ENCODE data around the gene BTBD19. TPM values are rescaled to one million over a fixed set of nuclear protein-coding genes. Genes with fewer than 3 reads are reported as not detected.

BTBD19 gene
- total and polyA plus RNA-seq, 9 of the 15 experiments (the other 6 are each of a cell fraction or from before 2014, with no cell fraction given) = 0.22 to 2.0 (median 0.95) TPM

DNA sequence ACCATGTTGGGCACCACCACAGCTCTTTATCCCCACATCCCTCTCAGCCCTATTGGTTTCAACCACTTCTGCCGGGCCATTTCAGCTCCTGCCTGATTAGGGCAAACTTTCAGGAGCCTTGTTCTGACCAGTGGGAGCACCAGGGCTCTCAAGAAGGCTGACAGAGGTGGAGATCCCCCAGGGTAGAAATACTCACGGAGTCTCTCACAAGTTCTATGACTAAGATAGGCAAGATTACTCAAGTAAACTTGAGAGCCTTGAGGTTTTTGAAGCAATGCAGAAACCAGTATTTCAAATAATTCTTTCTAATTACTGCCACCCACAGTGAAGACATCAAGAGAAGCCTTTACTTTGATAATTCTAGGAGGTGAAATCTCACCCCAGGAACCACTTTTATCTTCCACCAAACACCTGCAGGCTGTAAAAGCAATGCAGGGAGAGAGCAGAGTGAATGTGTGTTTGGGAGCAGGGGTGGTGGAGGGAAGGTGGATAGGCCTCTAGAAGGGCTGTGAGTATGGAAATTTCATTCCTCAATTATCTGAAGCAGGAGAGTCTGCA lies 41.3 kb downstream of the BTBD19 start:
- no peaks in the 10 kb centered on the region for H3K27me3 ChIP-seq (ENCODE audit: control insufficient read depth in 2 of 2, insufficient read depth in 2 of 2, low read length in 2 of 2)
- no peaks in the 10 kb centered on the region for H3K79me2 ChIP-seq (ENCODE audit: control insufficient read depth, insufficient read depth, low read length)
- TF ChIP-seq TCF3 (CRISPR knock-in tag; IDR thresholded peaks at IDR 0.05) (peak; percentile 41), HDAC3 (IDR thresholded peaks at IDR 0.05; ENCODE audit: borderline replicate concordance, partially characterized antibody) (no peak)
- no peak overlapping the region for H3K27ac ChIP-seq (ENCODE audit: extremely low read depth, low read depth, low read length)
- intact Hi-C loops (cut with micrococcal nuclease) = no loop called here
- DNase-seq (ENCODE audit: extremely low read depth in 1 of 4, low spot score in 3 of 4) (no peak), FAIRE-seq (no peak), ATAC-seq (no peak)
- H3K36me3 ChIP-seq (ENCODE audit: control insufficient read depth, insufficient read depth, low read length) = peaks cover 27% of the 10 kb centered on the region; the same call in 2 of the 3 replicates
- ChIA-PET POLR2A (interaction anchor here (0.6 to 4.1 kb wide), 2 partner anchors 31 to 239 kb away, joined by 4 to 16 read pairs; no protein-coding TSS in a partner anchor), CTCF (ENCODE audit: low intra/inter-chr PET ratio) (no interaction called here)
- H3K9me3 ChIP-seq (replicated peaks; ENCODE audit: control insufficient read depth, insufficient read depth, low read depth, low read length) = no peaks in the 10 kb centered on the region
- no TSS peak for BruUV-seq (replicated peaks)
- H3K4me2 ChIP-seq (ENCODE audit: insufficient read depth, low read length) = no peak overlapping the region
- no peaks in the 10 kb centered on the region for H3K9me1 ChIP-seq (ENCODE audit: control insufficient read depth, insufficient read depth, low read length)
- no peak overlapping the region for H3K4me3 ChIP-seq
- in situ Hi-C loops (cut with MboI) = no loop called here
- H4K20me1 ChIP-seq (replicated peaks; ENCODE audit: control insufficient read depth, insufficient read depth, low read length) = no peaks in the 10 kb centered on the region
- WGBS (ENCODE audit: insufficient coverage, low coverage, missing lambda C conversion rate) = 59% methylated on average over 2 of the region's 2 CpGs
- no peak overlapping the region for H2AFZ ChIP-seq (ENCODE audit: low read depth, low read length)
- H3K9ac ChIP-seq (ENCODE audit: insufficient read depth in 1 of 2, low read depth in 2 of 2, low read length in 2 of 2) = no peak overlapping the region; a peak in 1 of 4 replicates
- H3K4me1 ChIP-seq (replicated peaks in 1 of 2; ENCODE audit: control insufficient read depth in 2 of 2, insufficient read depth in 2 of 2, low read length in 2 of 2) = no peaks in the 10 kb centered on the region

DNA sequence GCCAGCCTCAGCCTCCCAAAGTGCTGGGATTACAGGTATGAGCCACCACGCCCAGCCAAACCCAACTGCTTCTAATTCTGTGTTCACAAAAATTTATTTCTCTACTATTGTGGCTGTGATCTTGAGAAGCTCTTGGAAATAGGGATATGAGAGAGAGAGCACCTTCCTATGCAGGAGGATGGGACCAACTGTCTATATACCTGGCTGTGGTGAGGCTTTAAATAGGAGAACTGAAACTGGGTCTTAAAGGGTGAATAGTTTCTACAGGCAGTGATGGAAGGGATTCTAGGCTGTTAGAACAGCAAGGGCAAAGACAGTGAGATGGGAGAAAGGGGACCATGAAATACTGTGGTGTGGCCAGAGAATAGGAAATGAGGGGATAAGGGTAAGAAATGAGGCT lies 43.0 kb downstream of the BTBD19 start:
- intact Hi-C loops (cut with micrococcal nuclease) (no loop called here), in situ Hi-C loops (cut with MboI) (no loop called here)
- ChIA-PET CTCF (ENCODE audit: low intra/inter-chr PET ratio) (interaction anchor here (0.6 kb wide), 1 partner anchor 724 kb away, joined by 3 read pairs; no protein-coding TSS in a partner anchor), POLR2A (interaction anchor here (0.9 to 4.1 kb wide), 3 partner anchors 15 to 32 kb away, joined by 4 to 16 read pairs (median 4); no protein-coding TSS in a partner anchor)
- Histone ChIP-seq H3K79me2 (ENCODE audit: control insufficient read depth, insufficient read depth, low read length) (no peaks in the 10 kb centered on the region), H3K27ac (ENCODE audit: extremely low read depth, low read depth, low read length) (no peak overlapping the region), H3K4me1 (replicated peaks in 1 of 2; ENCODE audit: control insufficient read depth in 2 of 2, insufficient read depth in 2 of 2, low read length in 2 of 2) (no peaks in the 10 kb centered on the region), H3K4me2 (ENCODE audit: insufficient read depth, low read length) (no peak overlapping the region), H3K9ac (ENCODE audit: insufficient read depth in 1 of 2, low read depth in 2 of 2, low read length in 2 of 2) (no peak overlapping the region), H3K27me3 (ENCODE audit: control insufficient read depth in 2 of 2, insufficient read depth in 2 of 2, low read length in 2 of 2) (no peaks in the 10 kb centered on the region), H3K36me3 (ENCODE audit: control insufficient read depth, insufficient read depth, low read length) (peaks cover 38% of the 10 kb centered on the region; the same call in 2 of the 3 replicates), H3K4me3 (no peak overlapping the region), H2AFZ (ENCODE audit: low read depth, low read length) (no peak overlapping the region), H3K9me3 (replicated peaks; ENCODE audit: control insufficient read depth, insufficient read depth, low read depth, low read length) (no peaks in the 10 kb centered on the region), H4K20me1 (replicated peaks; ENCODE audit: control insufficient read depth, insufficient read depth, low read length) (no peaks in the 10 kb centered on the region), H3K9me1 (ENCODE audit: control insufficient read depth, insufficient read depth, low read length) (no peaks in the 10 kb centered on the region)
- FAIRE-seq = no peak
- no peak for ATAC-seq
- no TSS peak for BruUV-seq (replicated peaks)
- no peak for DNase-seq (ENCODE audit: extremely low read depth in 1 of 4, low spot score in 3 of 4)
- TF ChIP-seq, protein P1, sequence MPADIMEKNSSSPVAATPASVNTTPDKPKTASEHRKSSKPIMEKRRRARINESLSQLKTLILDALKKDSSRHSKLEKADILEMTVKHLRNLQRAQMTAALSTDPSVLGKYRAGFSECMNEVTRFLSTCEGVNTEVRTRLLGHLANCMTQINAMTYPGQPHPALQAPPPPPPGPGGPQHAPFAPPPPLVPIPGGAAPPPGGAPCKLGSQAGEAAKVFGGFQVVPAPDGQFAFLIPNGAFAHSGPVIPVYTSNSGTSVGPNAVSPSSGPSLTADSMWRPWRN (IDR thresholded peaks at IDR 0.05; ENCODE audit: low read depth) = no peak
- TF ChIP-seq WHSC1 (IDR thresholded peaks at IDR 0.05; ENCODE audit: low read length) = no peak
- TF ChIP-seq ZFPM2 (CRISPR knock-in tag; IDR thresholded peaks at IDR 0.05) = no peak
- TF ChIP-seq TARDBP (IDR thresholded peaks at IDR 0.05) = no peak
- no peak for TF ChIP-seq HMGN3 (IDR thresholded peaks at IDR 0.05; ENCODE audit: borderline replicate concordance, extremely low read depth, insufficient read length, low read depth, low read length)
- no peak for TF ChIP-seq ZKSCAN8 (CRISPR knock-in tag; IDR thresholded peaks at IDR 0.05)
- TF ChIP-seq KAT7 (CRISPR knock-in tag; IDR thresholded peaks at IDR 0.05; ENCODE audit: borderline replicate concordance) = no peak
- TF ChIP-seq DDX20 (tag; IDR thresholded peaks at IDR 0.05; ENCODE audit: low read depth) = no peak
- no peak for TF ChIP-seq ATF7 (IDR thresholded peaks at IDR 0.05)
- no peak for TF ChIP-seq EHMT2 (IDR thresholded peaks at IDR 0.05)
- no peak for TF ChIP-seq ZNF384 (IDR thresholded peaks at IDR 0.05; ENCODE audit: low read depth, low read length)
- TF ChIP-seq NR2F6 (CRISPR knock-in tag; IDR thresholded peaks at IDR 0.05) = no peak
- no peak for TF ChIP-seq RBM25 (IDR thresholded peaks at IDR 0.05; ENCODE audit: low read depth, low read length, severe bottlenecking)
- TF ChIP-seq CBFB (CRISPR knock-in tag; IDR thresholded peaks at IDR 0.05) = no peak
- TF ChIP-seq RAD51 (IDR thresholded peaks at IDR 0.05; ENCODE audit: borderline replicate concordance, low read depth) = no peak
- 85% methylated on average over 1 of the region's 1 CpG for whole genome bisulfite sequencing (ENCODE audit: insufficient coverage, low coverage, missing lambda C conversion rate)

Data from K562 (cell line).